HepG2 (cell line): Measurements from ENCODE around the gene TRPV2. TPM values are rescaled to one million over a fixed set of nuclear protein-coding genes. Genes with fewer than 3 reads are reported as not detected.
A peak's percentile ranks its signal among the peaks of the same experiment; 100 is the strongest.

Experiments
- ATAC-seq: fragments of 200-7000 bp; cut with Tn5 transposase; 3 replicates; pipeline ENCODE4 v1.9.1; 2020; ENCODE audit warnings: mild to moderate bottlenecking, moderate library complexity
- BruUV-seq: library from RNA; stranded (reverse); fragments of 400-500 nt; replicated peaks from 2 replicates; lab custom pipeline; 2021; lab: Mats Ljungman, UMichigan
- CTCF ChIA-PET: fragments of 300-600 bp; formaldehyde crosslinking; extraction: SDS; loops from one replicate; lab custom pipeline; 2021; ENCODE audit warnings: low total read pairs, inconsistent platforms, low intra/inter-chr PET ratio; lab: Yijun Ruan, JAX
- POLR2A ChIA-PET: fragments of 350-600 bp; sonication (Branson Sonifier 250); formaldehyde crosslinking; loops from one replicate; lab custom pipeline; 2020; ENCODE audit warnings: antibody characterized with exemption, inconsistent platforms; lab: Yijun Ruan, JAX
- DNase-seq: peaks from one replicate; pipeline ENCODE4 v3.0.0-alpha.2; 2015; ENCODE audit warnings: low spot score
- FAIRE-seq: peaks from 3 replicates; lab custom pipeline; 2011; peaks lifted over from hg19 to GRCh38; lab: Jason Lieb, UNC
- H2AFZ ChIP-seq: one replicate; pipeline ENCODE4 v1.6.1; 2011; ENCODE audit warnings: low read length, inconsistent platforms
- H3K27ac ChIP-seq: fragments of 300-600 bp; 3 replicates; pipeline ENCODE4 v1.8.0; 2011; ENCODE audit warnings: mixed run types, mild to moderate bottlenecking, mixed read lengths, low read length, inconsistent platforms; ENCODE audit not compliant: insufficient read depth; ENCODE audit errors: extremely low read length
- H3K27me3 ChIP-seq, 2 experiments: fragments of 200-600 bp in 1 of 2; 2 replicates in 1 of 2; 3 replicates in 1 of 2; pipeline versions ENCODE4 v1.6.0 to v1.8.0; 2011; ENCODE audit warnings: low read length in 2 of 2, mild to moderate bottlenecking in 2 of 2, moderate library complexity in 2 of 2, inconsistent platforms in 1 of 2; ENCODE audit not compliant: insufficient read depth in 2 of 2, control insufficient read depth in 1 of 2
- H3K36me3 ChIP-seq, 2 experiments: fragments of 200-600 bp in 1 of 2; replicated peaks in 1 of 2; 2 replicates in 1 of 2; 3 replicates in 1 of 2; pipeline versions ENCODE4 v1.5.1 to v1.8.0; 2011; ENCODE audit warnings: low read length in 2 of 2, inconsistent platforms in 1 of 2; ENCODE audit not compliant: insufficient read depth in 2 of 2, control insufficient read depth in 1 of 2
- H3K4me1 ChIP-seq: 2 replicates; pipeline ENCODE4 v1.5.1; 2012; ENCODE audit warnings: low read length, inconsistent platforms; ENCODE audit not compliant: insufficient read depth
- H3K4me2 ChIP-seq: 2 replicates; pipeline ENCODE4 v1.6.0; 2011; ENCODE audit warnings: low read depth, low read length, inconsistent platforms
- H3K4me3 ChIP-seq, 3 experiments: fragments of 200-600 bp in 1 of 3; sonication (generic), shearing (Covaris generic) in 1 of 3; replicated peaks in 1 of 3; 2 replicates each; pipeline ENCODE4 v1.5.1; 2011 to 2016; ENCODE audit warnings: low read length in 3 of 3, inconsistent platforms in 2 of 3, low read depth in 2 of 3, mild to moderate bottlenecking in 2 of 3, control low read depth in 1 of 3, mixed read lengths in 1 of 3; ENCODE audit not compliant: insufficient read depth in 1 of 3
- H3K79me2 ChIP-seq: one replicate; pipeline ENCODE4 v1.6.1; 2011; ENCODE audit warnings: low read length, inconsistent platforms; ENCODE audit not compliant: insufficient read depth
- H3K9ac ChIP-seq: 2 replicates; pipeline ENCODE4 v1.6.0; 2011; ENCODE audit warnings: mild to moderate bottlenecking, low read depth, low read length, inconsistent platforms; ENCODE audit not compliant: insufficient read depth
- H3K9me3 ChIP-seq: 2 replicates; pipeline ENCODE4 v1.5.1; 2012; ENCODE audit warnings: mild to moderate bottlenecking, low read length
- H4K20me1 ChIP-seq: 2 replicates; pipeline ENCODE4 v1.6.0; 2011; ENCODE audit warnings: inconsistent platforms, mild to moderate bottlenecking, low read length, moderate library complexity; ENCODE audit not compliant: insufficient read depth
- NFYB ChIP-seq: sonication (generic); formaldehyde crosslinking; IDR thresholded peaks from 2 replicates; pipeline ENCODE4 v1.4.0; 2020; ENCODE audit warnings: missing genetic modification reagents
- NRL ChIP-seq: sonication (generic); formaldehyde crosslinking; IDR thresholded peaks from 2 replicates; pipeline ENCODE4 v1.5.0; 2020; ENCODE audit warnings: missing genetic modification reagents, mild to moderate bottlenecking, moderate library complexity, borderline replicate concordance
- ZNF547 ChIP-seq: sonication (generic); formaldehyde crosslinking; IDR thresholded peaks from 2 replicates; pipeline ENCODE4 v1.5.1; 2020; ENCODE audit warnings: mild to moderate bottlenecking, missing genetic modification reagents
- ZNF891 ChIP-seq: sonication (generic); formaldehyde crosslinking; IDR thresholded peaks from 2 replicates; pipeline ENCODE4 v1.5.0; 2020; ENCODE audit warnings: mild to moderate bottlenecking, missing genetic modification reagents
- ZSCAN21 ChIP-seq: sonication (generic); formaldehyde crosslinking; IDR thresholded peaks from 2 replicates; pipeline ENCODE4 v1.8.0; 2022; ENCODE audit warnings: mild to moderate bottlenecking, missing genetic modification reagents, moderate library complexity, borderline replicate concordance
- WGBS: methylation state at CpG from one replicate; pipeline ENCODE4 v1.1.6; 2017; ENCODE audit warnings: low lambda C conversion rate; 5-methylcytosine and 5-hydroxymethylcytosine counted together
- in situ Hi-C: cut with HindIII; loops from 2 replicates; pipeline ENCODE4 v1.10.0; 2017; ENCODE audit warnings: low pct_unique_long_range_greater_than_20kb; ENCODE audit not compliant: extremely low pct_ligation_motif_present
- intact Hi-C: fragments of 100-400 bp; cut with micrococcal nuclease; formaldehyde crosslinking; loops from one replicate; pipeline ENCODE4 v1.10.0; 2022; ENCODE audit not compliant: unreplicated experiment
- polyA plus RNA-seq, 8 experiments: library from polyadenylated mRNA; depleted of rRNA in 3 of 8; stranded (reverse) in 7 of 8; unstranded in 1 of 8; fragments of >200 nt; fragmentation: Illumina TruSeq in 4 of 8; extraction: Trizol in 4 of 8; gene quantifications; 2 replicates each; pipeline versions ENCODE4 v1.2.1 to v1.2.3, GENCODE V29; 2011 to 2016; ENCODE audit warnings: low read depth in 4 of 8, missing spikeins in 1 of 8, mixed read lengths in 1 of 8; ENCODE audit not compliant: insufficient read depth in 1 of 8
- total RNA-seq, 5 experiments: library from RNA; depleted of rRNA; stranded (reverse); fragments of >200 nt; fragmentation: Illumina TruSeq; extraction: Trizol; gene quantifications; 2 replicates each; pipeline ENCODE4 v1.2.3, GENCODE V29; 2016; ENCODE audit warnings: low read depth in 1 of 5
- TF ChIP-seq, protein P1 (sequence below): sonication (generic); formaldehyde crosslinking; IDR thresholded peaks from 2 replicates; pipeline ENCODE4 v1.5.0; 2020; ENCODE audit warnings: missing genetic modification reagents, mild to moderate bottlenecking, borderline replicate concordance
- TF ChIP-seq, protein P2 (sequence below): sonication (generic); formaldehyde crosslinking; IDR thresholded peaks from 2 replicates; pipeline ENCODE4 v1.8.0; 2022; ENCODE audit warnings: missing genetic modification reagents, mild to moderate bottlenecking, moderate library complexity, borderline replicate concordance
- TF ChIP-seq, protein P3 (sequence below): sonication (generic); formaldehyde crosslinking; IDR thresholded peaks from 2 replicates; pipeline ENCODE4 v1.5.1; 2020; ENCODE audit warnings: mild to moderate bottlenecking, missing genetic modification reagents, moderate library complexity

Gene TRPV2
- total and polyA plus RNA-seq, 2 of the 13 experiments (the other 11 are each of a cell fraction or from before 2014, with no cell fraction given): 13.6 to 21.3 TPM

DNA sequence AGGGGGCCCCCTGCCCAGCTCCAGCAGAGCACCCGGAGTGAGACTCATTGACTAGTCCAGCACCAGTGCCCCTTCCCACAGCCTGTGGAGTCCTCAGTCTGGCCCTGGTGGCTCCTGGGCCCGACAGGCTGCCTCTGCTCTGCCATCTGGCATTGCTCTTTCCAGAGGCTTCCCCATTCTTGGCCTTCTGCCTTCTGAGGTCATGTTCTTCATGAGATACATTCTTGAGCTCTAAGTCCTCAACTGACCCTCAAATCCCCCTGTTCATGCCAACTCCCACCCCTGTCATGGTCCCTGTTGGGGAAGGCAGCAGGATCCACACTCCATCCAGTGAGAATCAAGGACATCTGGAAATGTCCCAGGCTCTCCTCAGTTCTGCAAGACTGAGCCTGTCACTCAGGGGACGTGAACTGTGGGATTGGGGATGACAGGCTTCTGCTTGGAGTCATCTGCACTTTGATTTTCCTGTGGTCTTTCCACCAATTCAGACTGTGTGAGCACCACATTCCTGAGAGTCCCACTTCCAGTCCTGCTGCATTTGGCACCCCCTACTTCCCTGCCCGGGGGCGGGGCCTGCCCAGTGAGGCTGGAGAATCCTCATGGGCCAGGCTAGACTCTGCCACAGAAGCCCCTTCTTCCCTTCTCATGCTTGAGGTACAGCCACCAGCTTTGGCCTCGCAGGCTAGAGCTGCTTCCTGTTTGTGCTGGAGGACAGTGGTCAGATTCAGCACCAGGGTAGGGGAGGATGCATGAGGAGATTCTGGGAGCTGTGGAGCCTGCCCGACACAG is 2.7 kb downstream of the TRPV2 start (continued):
- TF ChIP-seq ZNF891 (CRISPR knock-in tag): 0 out of 2 replicates have a peak, but pooled peaks have one; percentile 50

DNA sequence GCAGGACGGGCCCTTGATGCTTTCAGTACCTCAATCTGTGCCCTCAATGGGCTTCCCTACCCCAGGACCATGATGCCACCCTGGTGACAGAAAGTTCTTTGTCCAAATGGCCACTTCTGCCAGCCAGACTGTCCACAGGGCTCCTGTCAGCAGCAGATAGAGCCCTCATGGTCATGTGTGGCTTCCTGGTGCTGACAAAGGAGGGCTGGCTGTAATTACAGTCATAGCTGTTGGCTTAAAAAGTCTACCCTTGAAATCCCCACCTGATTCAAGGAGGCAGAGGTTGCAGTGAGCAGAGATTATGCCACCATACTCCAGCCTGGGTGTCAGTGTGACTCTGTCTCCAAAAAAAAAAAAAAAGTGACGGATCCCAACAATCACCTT is 3.3 kb downstream of the TRPV2 start:
- DNase-seq (no peak), ATAC-seq (no peak), FAIRE-seq (no peak)
- TF ChIP-seq, protein P1, sequence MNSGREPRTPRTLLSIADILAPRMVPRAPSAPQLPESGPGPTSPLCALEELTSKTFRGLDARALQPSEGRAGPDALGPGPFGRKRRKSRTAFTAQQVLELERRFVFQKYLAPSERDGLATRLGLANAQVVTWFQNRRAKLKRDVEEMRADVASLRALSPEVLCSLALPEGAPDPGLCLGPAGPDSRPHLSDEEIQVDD: no peak
- TF ChIP-seq, protein P2, sequence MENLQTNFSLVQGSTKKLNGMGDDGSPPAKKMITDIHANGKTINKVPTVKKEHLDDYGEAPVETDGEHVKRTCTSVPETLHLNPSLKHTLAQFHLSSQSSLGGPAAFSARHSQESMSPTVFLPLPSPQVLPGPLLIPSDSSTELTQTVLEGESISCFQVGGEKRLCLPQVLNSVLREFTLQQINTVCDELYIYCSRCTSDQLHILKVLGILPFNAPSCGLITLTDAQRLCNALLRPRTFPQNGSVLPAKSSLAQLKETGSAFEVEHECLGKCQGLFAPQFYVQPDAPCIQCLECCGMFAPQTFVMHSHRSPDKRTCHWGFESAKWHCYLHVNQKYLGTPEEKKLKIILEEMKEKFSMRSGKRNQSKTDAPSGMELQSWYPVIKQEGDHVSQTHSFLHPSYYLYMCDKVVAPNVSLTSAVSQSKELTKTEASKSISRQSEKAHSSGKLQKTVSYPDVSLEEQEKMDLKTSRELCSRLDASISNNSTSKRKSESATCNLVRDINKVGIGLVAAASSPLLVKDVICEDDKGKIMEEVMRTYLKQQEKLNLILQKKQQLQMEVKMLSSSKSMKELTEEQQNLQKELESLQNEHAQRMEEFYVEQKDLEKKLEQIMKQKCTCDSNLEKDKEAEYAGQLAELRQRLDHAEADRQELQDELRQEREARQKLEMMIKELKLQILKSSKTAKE (CRISPR knock-in tag): 0 out of 2 replicates have a peak, but pooled peaks have one; percentile 34
- 0 out of 2 replicates have a peak, but pooled peaks have one; percentile 15 for TF ChIP-seq NRL
- peak; percentile 46; the same call in 1 of the 2 replicates for TF ChIP-seq ZNF547 (CRISPR knock-in tag)
- TF ChIP-seq NFYB (CRISPR knock-in tag): no peak
- peak; percentile 15; the same call in 1 of the 2 replicates for TF ChIP-seq ZSCAN21 (CRISPR knock-in tag)
- TF ChIP-seq, protein P3, sequence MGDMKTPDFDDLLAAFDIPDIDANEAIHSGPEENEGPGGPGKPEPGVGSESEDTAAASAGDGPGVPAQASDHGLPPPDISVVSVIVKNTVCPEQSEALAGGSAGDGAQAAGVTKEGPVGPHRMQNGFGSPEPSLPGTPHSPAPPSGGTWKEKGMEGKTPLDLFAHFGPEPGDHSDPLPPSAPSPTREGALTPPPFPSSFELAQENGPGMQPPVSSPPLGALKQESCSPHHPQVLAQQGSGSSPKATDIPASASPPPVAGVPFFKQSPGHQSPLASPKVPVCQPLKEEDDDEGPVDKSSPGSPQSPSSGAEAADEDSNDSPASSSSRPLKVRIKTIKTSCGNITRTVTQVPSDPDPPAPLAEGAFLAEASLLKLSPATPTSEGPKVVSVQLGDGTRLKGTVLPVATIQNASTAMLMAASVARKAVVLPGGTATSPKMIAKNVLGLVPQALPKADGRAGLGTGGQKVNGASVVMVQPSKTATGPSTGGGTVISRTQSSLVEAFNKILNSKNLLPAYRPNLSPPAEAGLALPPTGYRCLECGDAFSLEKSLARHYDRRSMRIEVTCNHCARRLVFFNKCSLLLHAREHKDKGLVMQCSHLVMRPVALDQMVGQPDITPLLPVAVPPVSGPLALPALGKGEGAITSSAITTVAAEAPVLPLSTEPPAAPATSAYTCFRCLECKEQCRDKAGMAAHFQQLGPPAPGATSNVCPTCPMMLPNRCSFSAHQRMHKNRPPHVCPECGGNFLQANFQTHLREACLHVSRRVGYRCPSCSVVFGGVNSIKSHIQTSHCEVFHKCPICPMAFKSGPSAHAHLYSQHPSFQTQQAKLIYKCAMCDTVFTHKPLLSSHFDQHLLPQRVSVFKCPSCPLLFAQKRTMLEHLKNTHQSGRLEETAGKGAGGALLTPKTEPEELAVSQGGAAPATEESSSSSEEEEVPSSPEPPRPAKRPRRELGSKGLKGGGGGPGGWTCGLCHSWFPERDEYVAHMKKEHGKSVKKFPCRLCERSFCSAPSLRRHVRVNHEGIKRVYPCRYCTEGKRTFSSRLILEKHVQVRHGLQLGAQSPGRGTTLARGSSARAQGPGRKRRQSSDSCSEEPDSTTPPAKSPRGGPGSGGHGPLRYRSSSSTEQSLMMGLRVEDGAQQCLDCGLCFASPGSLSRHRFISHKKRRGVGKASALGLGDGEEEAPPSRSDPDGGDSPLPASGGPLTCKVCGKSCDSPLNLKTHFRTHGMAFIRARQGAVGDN (CRISPR knock-in tag): peak; percentile 14; the same call in 1 of the 2 replicates
- Histone ChIP-seq H3K9ac (no peak overlapping the region), H3K4me3 (no peak overlapping the region), H2AFZ (no peak overlapping the region), H3K79me2 (no peaks in the 10 kb centered on the region), H3K9me3 (no peaks in the 10 kb centered on the region), H3K4me2 (peak overlapping the region; percentile 70), H3K27me3 (no peaks in the 10 kb centered on the region), H3K36me3 (no peaks in the 10 kb centered on the region; a peak in 1 of 5 replicates), H3K4me1 (peaks cover 54% of the 10 kb centered on the region), H4K20me1 (no peaks in the 10 kb centered on the region), H3K27ac (peak overlapping the region; percentile 68)
- intact Hi-C loops: no loop called here
- ChIA-PET CTCF (no interaction called here), POLR2A (interaction anchor here (1.2 to 2.2 kb wide), 7 partner anchors 9 to 106 kb away, joined by 4 to 19 read pairs (median 7); partner anchors contain the start of gene UBB)
- whole genome bisulfite sequencing: 70% methylated on average over 1 of the region's 2 CpGs
- BruUV-seq: no TSS peak
- in situ Hi-C loops: loop anchor here (5.0 to 10.0 kb wide), 2 partner anchors 36 to 54 kb away; partner anchors contain the start of gene UBB
